ENCODE data around the gene OCSTAMP.

Gene OCSTAMP

DNA sequence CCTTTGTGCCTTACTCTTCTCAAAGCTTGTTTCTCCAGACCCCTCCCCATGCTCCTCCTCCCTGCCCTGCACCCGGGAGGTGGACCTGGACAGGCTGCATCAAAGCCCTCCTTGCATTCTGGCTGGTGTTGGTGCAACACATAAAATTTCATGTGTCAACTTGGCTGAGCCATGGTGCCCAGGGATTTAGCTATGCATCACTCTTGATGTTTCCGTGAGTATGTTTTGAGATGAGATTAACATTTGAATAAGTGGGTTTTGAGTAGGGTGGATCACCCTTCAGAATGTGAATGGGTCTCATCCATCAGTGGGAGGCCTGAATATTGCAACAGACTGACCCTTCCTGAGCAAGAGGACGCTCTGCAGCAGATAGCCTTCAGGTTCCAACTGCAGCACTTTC is 4.4 kb upstream of the OCSTAMP start:
- DNase-seq = no peak

DNA sequence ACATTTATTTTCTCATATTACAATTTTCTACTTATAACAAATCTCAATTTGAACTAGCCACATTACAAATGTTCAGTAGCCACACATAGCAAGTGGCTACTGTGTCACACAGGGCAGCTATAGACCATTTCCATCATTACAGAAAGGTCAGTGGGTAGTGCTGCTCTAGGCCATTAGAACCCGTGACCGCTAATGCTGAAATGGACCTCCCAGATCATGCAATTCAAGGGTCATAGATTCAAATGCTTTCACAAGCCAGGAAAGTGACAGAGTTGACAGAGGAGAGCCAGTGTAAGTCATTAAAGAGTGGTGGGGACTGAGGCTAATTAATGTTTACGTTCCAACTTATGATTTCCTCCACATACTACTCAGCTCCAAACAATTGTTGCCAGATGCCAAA is 3.5 kb upstream of the OCSTAMP start:
- no peak for DNase-seq

DNA sequence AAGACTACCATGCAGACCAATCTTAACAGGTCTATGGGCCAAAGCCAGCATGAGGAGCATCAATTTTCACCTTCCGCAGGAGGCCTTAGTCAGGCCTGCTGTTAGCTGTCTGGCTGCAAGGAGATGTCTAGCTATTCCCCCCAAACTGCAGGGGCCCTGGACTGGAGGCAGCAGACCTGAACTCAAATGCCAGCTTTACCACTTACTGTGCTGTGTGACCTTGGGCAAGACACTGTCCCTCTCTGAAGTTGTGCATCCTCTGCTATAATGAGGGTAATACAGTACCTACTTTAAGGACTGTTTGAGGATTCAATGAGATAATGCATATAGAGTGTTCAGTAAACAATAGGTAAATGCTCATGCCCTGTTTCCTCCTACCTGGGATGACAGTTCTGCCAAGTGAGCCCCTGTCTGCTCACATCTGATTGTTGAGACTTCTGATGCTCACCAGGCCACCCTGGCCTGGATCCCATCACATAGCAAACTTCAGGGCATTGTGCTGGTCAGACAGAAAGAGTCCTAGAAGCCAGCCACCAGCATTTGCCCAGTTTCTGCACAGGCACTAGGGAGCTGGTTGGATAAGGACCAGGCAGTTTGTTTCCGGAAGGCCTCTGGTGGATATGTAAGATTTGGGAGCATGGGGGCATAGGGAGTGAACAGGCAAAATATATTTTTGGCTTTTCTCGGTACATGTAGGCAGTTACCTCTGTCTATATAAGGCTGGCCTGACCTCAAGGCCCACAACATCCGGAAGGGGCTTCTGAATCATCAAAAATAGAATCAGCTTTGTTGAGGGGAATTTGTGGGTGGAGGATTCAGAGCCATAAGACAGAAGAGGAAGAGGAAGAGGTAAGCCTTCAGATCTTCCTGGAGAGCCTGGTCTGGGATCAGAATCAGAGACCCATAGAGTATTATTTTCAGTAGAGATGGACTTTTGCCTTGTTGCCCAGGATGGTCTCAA is 2.3 kb upstream of the OCSTAMP start:
- no peak for DNase-seq

DNA sequence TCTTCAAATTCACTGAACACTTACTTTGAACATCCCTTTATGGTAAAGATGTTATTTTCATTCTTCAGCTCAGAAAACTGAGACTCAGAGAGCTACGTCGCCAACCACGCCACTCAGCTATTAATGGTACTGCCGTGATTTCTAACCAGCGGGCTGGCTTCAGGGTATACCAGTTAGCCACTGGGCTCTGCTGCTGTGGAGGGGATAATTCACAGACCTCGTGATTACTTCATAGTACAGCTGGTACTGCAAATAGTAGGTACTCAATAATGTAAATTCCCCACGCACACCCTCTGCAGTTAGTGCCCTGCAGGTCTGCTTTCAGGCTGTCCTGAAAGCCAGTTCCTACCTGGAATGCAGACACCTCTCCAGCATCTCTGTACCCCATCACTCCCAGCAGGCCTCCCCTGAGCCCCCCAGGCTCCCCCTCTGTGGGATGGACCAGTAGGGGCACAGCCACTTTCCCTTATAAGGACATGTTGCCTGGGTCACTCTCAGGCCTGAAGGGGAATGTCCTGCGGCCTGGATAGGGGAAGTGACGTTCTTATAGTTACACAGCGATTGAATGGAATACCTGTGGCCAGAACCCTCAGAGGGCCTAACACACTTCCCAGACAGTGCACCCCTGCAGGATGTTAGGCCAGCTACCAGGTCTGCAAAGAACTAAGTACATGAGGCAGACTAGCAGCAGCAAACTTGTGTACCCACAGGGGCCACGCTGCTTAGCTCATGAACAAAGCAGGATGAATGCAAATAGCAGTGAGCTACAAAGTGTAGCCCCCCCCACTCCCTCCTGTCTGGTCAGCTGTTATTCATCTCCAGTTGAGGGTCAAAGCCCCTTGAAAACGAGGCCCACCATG is 1.3 kb upstream of the OCSTAMP start:
- DNase-seq = no peak

DNA sequence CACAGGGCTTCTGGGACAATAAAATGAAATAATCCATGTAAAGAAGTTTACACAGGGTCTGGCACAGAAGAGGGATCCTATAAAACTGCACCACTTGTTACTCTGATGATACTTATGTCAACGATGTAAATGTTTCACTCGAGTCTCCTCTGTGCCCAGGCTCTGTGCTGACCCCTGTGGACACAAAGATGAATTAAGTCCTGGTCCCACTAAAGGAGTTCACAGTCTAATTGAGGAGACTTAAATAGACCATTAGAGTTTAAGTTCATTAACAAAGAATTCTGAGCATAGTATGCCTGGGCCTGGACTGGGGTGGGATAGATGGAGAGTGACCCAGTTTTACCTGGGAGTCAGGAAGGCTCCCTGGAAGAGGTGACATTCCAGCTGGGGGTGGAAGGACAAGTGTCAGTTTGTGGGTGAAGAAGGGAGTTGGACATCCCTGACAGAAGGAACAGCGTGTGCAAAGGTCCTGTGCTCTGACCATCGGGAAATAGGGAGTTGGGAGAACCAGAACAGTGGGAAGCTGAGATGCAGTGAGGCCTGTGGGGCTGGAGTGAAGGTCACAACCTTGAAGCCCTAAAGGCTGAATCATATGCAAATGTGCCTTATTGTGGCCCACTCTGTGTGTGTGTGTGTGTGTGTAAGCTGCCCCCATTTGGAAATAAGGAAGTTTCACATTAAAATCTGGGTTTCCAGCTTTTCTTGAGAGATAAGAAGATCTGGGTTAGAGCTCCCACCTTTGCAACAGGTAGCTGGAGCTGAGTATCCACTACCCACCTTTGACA is 1.1 kb downstream of the OCSTAMP start:
- no peak for DNase-seq

DNA sequence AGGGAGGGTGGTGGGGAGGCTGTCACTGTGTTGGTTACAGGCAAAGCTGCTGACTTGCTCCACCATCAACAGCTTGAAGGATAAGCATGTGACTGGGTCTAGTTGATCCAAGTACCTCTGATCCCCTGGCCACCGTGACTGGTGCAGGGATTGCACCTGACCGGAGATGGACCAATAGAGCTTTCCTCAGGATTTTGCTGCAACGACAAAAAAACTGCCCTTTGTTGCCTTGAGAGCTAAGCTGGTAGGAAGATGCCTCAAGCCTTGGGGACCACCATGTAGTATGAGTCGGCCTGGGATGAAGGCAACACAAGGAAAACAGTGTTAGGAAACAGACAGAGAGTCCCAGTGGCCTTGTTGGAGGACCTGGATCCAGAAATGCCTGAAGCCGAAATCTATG is 1.8 kb downstream of the OCSTAMP start:
- DNase-seq = no peak

DNA sequence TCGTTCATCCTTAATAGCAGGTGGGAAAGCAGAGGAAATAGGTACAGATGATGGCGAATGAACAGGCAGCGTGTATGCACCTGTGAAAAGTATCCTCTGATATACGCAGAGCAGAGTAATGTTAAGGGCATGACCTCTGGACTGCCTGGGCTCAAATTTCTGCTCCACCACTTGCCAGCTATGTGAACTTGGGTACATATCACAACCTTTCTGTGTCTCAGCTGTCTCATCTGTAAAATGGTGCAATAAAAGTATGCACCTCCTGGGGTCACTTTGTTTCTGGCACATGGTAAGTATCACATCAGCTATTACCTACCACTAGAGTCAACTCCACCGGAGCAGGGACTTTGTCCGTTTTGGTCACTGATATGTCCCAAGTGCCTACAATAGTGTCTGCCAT is 2.5 kb downstream of the OCSTAMP start:
- no peak for DNase-seq

DNA sequence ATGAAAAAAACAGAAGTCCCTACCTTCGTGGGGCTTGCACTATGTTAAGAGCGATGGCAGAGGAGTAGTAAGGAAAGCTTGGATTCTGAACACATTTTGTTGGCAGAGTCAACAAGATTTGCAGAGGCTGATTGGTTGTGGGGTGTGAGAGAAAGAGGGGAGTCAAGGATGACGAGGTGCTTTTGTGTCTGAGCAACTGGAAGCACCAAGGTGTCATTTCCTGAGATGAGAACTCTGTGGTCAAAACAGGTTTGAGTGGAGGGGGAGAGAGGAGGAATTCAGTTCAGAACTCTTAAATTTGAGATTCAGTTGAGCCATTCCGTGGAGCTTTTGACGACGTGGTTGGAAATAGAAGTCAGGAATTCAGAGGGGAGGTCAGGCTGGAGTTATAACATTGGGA is 3.5 kb downstream of the OCSTAMP start:
- no peak for DNase-seq

DNA sequence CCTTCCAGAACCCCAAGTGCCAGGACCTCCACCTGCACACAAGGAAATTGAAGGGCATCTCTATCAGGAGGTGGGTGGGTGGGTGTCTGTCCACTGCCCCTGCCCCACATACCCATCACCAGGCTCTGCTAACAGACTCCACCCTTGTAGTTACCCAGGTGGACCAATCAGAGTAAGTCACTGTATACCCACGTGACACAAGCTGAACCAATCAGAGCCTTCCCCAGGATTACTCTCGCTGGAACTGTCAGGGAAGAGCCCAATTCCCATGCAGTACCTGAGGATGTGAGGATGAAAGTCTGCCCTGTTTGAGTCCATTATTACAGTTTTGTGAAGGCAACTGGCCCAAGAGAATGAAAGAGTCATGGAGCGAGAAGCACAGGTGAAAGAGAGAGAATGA is 4.2 kb downstream of the OCSTAMP start:
- no peak for DNase-seq

DNA sequence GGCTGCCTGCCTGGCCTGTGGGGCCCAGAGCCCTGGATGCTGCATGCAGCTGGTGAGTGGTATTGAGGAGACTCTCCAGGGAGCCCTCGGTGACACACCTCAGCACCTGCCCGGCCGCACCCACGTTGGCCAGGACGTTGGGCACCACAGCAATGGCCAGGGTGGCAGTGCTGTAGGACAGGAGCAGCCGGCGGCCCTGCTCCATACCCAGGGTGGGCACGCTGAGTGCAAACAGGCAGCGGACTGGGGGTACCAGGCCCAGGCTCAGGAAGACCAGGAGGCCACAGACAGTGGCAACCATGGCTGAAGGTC is 4.7 kb downstream of the OCSTAMP start:
- no peak for DNase-seq

DNA sequence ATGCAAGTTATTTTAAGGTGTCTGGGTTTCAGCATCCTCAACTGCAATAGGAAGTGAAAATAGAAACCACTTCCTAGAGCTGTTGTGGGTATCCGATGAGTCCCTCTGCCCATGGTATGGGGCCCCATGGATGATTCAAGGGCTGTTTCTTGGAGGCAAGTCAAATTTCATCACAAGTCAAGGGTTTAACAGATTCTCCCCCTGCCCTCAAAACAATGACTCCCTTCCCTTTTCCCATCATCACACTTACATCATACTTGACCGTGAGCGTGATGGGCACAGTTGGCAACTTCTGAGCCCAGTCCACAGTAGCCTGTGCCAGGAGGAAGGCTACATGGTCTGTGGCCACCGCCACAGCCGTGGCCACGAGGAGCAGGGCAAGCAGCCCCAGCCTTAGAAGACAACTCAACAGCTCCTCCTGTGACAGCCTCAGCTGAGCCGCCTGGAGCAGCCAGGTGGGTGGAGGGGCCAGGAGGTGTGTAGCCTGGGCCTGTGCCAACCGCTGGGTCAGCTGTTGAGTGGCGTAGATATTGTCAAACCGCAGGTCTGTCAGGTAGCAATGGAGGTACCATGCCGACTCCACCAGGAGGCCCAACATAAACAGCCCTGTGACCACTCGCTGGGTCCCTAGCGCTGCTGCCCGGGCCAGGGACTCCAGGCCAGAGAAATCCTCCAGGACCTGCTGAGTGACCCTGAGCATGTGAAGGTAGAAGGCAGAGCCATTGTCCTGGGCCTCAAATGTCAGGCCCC is 5.2 kb downstream of the OCSTAMP start:
- DNase-seq = peak in 2 of 56 donors; percentile 5 to 26

DNA sequence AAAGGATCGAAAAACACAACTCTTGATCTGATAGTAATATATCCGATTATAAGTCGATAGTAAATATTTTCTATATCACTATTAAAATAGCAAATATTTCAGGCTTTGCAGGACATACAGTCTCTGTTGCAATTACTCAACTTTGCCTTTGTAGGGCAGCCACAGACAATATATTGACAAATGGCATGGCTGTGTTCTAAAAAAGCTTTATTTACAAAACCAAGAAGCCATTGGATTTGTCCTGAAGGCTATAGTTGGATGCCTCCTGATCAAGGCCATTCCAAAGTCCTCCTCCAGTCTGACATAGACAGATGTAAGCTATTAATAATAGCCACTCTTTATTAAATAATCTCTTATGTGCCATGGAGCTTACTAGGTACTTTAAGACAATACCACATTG is 5.9 kb downstream of the OCSTAMP start:
- DNase-seq = no peak

DNA sequence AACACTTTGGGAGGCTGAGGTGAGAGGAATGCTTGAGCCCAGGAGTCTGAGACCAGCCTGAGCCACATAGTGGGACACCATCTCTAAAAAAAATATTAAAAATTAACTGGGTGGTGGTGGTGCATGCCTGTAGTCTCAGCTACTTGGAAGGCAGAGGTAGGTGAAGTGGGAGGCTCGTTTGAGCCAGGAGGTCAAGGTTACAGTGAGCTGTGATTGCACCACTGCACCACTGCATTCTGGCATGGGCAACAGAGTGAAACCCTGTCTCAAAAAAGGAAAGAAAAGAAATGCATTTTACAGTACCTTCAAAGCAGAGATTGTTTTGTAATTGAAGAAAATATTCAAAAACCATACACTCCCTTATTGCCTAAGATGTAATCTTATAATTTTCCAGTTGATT is 6.5 kb downstream of the OCSTAMP start:
- DNase-seq = no peak

DNA sequence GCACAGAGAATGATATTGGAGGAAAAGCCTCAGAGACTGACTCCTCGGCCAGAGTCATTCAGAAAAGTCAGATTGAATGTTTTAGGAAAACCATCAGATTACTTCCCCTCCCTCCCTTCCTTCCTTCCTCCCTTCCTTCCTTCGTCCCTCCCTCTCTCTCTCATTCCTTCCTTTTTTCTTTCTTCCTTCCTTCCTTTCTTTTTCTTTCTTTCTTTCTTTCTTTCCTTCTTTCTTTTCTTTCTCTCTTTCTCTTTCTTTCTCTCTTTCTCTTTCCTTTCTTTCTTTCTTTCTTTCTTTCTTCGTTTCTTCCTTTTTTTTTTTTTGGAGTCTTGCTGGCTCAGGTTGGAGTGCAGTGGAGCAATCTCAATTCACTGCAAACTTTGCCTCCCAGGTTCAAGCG is 7.4 kb downstream of the OCSTAMP start:
- no peak for DNase-seq

DNA sequence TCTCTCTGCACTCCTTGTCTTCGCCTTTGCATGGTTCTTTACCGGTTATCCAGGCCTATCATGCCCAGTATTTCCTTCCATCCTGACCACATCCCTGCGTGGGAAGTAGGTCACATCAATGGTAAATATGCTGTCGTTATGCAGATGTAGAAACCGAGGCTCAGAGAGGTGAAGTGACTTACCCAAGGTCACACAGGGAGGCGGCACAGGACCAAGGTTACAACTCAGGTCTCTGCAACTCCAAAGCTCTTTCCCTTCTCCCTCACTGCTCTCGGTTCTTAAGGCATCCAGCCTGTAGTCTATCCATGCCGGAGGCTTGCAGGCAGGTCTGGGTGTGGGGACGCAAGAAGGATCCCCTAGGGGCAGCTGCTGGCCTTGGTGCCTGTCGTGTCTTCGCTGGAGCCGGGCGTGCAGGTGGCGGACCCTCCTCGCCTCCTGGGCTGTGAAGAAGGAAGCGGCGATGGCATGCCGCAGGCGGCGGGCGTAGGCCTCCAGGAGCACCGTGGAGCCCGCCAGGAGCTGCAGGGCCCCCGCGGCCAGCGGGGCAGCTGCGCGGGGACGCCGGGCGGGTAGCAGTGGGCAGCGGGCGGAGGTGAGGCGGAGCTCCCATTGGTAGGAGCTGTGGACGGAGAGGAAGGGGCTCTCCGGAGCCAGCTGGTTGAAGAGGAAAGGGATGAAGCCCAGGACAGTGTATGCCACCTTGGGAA is 9.1 kb downstream of the OCSTAMP start:
- DNase-seq = no peak

DNA sequence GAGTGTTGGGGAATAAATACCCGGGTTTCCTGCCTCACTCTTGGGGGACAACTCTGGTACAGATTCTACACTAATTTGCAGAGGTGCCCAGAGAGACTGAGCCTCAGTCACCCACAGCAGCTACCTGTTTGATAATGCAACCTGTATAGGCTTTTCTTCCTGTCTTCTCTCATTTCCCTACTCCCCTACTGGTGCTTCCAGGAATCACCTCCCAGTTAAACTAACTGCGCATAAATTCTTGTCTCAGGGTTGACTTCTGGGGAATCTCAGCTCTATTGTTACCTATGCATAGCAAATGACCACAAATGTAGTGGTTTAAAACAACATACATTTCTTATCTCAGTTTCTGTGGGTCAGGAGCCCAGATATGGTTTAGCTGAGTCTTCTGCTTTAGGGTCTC is 11.3 kb downstream of the OCSTAMP start:
- DNase-seq = no peak

DNA sequence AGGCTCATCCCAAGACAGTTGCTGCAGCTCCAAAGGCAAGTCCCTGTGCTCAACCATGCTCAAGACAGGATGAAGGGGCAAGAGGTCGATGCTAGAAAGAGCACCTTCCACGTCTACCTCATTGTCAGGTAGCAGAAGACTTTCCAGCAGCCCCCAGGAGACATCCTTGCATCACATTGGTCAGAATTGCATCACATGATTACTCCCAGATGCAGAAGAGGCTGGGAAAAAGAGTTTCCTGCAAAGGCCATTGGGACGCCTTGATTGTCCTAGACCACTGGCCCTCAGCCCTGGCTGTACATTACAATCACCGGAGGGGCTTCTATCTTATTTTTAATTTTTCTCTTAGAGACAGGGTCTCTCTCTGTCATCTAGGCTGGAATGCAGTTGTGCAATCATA is 19.8 kb downstream of the OCSTAMP start:
- no peak for DNase-seq

DNA sequence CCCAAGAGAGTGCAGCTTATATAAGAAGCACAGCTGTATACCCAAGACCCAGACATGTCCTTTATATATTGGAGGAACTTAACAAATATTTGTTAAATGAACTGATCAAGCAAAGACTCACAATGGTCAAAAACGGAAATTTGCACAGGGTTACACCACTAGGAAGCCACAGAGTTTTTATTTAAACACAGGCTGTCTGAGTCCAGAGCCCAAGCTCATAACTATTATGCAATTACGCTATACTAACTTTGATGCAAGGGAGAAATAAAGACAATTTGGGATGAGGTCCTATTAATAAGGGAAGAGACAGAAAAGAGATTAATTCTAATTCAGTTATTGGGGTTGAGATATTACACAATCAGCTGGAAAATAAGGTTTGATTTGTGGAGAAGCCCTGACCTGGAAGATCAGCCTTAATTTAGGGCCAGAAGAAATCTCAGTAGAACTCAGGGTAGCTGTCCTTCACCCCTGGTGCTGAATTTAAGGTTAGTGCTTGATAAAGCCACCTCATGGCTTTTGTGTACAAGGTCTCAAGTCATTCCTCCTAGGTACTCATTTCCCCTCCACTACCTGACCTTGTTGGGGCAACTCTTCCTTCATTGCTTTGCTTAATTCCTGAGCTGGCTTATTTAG is 26.6 kb downstream of the OCSTAMP start:
- DNase-seq = no peak

DNA sequence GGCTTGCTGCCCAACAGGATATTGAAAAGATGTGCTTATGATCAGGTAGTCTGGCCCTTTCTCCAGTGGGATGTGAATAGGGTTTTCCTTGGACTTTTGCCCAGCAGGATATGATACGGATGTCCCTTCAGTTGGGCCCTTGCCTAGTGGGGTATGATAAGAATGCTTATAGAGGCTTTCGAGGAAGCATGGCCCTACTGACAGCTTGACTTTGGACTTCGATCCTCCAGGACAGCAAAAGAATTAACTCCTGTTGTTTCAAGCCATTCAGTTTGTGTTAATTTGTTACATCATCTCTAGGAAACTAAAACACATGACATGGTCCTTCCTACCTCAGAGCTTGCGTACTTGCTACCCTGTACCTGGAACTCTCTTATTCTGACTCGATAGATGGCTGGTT is 27.3 kb downstream of the OCSTAMP start:
- no peak for DNase-seq
